Fibroblast of skin of abdomen (primary cell): Measurements from ENCODE around the gene CCDC117.

ENCODE experiments used
- DNase-seq: peaks from one replicate; pipeline ENCODE4 v3.0.0-alpha.2; 2013

Gene CCDC117

GRCh38 chr22:28769394-28770085 is 3.0 kb upstream of the CCDC117 start:
- no peak for DNase-seq

- no peak for DNase-seq
Measured at GRCh38 chr22:28771195-28771791, 1.2 kb upstream of the CCDC117 start.

DNA sequence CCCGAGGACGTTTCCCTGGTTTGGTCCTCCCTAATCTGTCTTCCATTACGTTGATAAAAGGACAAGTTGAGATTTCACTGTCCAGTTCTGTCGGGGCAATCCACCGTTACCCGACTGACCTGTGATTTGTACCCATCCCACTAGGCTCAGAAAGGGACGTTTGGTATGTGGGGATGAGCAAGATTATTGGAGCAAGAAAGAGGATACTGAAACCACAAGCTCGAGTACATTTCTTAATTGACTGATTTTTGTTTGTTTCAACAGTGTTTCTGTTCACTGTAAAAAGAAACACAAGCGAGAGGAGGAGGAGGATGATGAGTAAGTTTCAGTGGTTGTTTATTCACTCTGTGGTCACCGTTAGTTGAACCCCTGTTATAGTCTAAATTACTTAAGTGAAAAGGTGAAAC is 969 bp downstream of the CCDC117 start:
- no peak for DNase-seq

GRCh38 chr22:28774378-28774777 is 1.9 kb downstream of the CCDC117 start:
- no peak for DNase-seq

- DNase-seq: no peak
Measured at GRCh38 chr22:28779833-28780232, 7.3 kb downstream of the CCDC117 start.

DNA sequence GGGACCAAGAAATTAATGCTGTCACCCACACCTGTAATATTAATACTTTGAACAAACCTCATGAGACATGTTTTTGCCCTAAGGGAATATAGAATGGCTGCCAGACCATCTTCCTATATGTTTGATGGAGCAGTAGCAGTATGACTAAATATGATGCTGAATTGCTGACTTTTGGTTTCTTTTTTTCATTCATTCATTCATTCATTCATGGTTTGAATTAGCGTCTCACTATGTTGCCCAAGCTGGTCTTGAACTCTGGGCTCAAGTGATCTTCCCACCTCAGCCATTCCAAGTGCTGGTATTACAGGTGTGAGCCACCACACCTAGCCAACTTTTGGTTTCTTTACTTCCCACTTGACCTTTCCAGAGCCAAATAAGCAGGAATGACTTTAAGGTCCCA is 7.8 kb downstream of the CCDC117 start:
- no peak for DNase-seq

DNA sequence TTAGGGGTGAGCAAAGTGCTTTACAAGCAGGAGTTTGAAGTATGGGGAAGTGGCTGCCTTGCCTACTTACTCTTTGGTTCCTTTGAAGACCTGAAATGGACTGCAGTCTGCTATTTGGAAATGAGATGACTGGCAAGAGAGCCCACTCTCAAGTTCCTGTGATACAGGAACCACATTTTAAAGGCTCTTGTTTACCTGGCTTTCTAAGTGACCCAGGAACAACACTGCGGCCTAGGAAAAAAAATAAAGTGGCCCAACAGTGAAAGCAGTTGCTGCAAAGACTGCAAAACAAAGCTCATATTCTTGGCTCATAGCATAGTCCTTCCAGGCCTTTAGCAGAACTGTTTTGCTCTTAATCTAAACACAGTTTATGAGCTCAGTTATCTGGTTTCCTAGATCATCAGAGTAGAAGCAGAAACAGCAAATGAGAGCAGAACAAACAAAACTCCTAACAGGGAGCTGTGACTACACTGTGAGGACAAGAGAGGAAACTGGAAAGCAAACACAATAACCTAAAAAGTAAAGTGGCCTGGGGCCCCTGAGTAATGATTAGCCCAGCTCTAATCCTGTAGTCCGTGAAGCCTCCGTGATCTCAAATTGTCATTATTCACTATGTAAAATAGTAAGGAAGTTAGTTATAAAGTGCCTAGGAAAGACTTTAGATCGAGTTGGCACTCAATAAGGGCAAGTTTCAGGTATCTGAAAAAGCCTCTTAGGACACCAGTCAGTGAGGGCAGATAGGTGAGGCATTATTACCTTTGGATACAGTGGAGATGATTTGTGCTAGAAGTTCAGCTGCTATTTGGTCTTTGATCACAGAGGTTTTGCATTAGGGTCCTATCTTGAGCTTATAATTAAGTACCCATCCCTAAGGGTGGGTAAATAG is 11.5 kb downstream of the CCDC117 start:
- DNase-seq: no peak

- DNase-seq: no peak
Measured at GRCh38 chr22:28788601-28789000, 16.1 kb downstream of the CCDC117 start.

DNA sequence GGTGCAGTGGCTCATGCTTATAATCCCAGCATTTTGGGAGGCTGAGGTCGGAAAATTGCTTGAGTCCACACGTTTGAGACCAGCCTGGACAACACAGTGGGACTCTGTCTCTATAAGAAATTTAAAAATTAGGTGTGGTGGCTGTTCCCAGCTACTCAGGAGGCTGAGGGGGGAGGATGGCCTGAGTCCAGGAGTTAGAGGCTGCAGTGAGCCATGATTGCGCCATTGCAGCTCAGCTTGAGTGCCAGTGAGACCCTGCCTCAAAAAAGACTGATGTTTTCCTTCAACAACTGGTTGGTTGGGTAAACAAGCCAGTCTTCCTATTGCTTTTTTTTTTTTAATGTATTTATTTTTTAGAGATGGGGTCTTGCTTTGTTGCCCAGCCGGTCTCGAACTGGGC is 18.6 kb downstream of the CCDC117 start:
- no peak for DNase-seq

GRCh38 chr22:28791841-28792490 is 19.5 kb downstream of the CCDC117 start:
- no peak for DNase-seq

- DNase-seq: no peak
Measured at GRCh38 chr22:28792491-28793383, 20.2 kb downstream of the CCDC117 start.

- no peak for DNase-seq
Measured at GRCh38 chr22:28793976-28794584, 21.6 kb downstream of the CCDC117 start.

- DNase-seq: no peak
Measured at GRCh38 chr22:28795071-28795693, 22.7 kb downstream of the CCDC117 start.

DNA sequence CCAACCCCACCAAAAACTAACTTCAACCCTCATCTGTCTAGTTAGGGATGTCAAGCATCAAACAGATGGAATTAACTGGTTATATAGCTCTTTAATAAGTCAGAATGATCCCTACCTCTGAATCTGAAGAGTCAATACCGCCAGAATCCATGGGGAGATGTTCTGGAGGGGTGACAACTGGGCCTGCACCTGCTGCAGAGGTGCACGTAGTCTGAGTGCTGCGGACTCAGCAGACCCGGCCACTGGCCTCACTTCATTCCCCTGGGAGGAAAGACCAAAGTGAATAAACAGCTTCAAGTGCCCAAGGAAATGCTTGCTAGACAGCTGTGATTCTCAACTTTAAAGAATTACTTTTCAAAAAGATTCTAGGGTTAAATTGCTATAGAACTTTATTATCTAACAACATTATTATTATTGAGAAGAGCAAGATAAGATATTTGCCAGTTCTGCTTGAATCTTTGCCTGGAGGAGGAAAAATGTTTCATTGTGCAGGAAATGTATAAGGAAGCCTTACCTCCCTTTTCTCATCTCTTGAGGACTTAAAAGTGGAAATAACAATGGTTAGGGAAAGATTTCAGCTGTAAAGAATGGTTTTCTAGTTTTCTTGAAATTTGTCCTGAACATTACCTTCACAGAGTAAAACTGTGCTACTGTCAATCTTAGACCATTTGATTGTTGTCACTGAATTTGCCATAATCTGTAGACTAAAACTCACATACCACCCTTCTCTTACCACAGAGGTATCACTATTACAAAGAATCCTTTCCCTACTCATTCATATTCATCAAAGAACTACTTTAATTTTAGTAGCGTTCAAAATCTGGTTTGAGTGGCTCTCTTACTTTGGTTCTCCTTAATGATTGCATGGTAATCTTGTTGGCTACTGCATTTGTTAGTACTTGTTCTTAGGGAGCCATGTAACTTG is 23.7 kb downstream of the CCDC117 start:
- DNase-seq: no peak

- peak; percentile 96 for DNase-seq
Measured at GRCh38 chr22:28798810-28799605, 26.5 kb downstream of the CCDC117 start.

GRCh38 chr22:28799606-28800307 is 27.3 kb downstream of the CCDC117 start:
- DNase-seq: peak; percentile 57

DNA sequence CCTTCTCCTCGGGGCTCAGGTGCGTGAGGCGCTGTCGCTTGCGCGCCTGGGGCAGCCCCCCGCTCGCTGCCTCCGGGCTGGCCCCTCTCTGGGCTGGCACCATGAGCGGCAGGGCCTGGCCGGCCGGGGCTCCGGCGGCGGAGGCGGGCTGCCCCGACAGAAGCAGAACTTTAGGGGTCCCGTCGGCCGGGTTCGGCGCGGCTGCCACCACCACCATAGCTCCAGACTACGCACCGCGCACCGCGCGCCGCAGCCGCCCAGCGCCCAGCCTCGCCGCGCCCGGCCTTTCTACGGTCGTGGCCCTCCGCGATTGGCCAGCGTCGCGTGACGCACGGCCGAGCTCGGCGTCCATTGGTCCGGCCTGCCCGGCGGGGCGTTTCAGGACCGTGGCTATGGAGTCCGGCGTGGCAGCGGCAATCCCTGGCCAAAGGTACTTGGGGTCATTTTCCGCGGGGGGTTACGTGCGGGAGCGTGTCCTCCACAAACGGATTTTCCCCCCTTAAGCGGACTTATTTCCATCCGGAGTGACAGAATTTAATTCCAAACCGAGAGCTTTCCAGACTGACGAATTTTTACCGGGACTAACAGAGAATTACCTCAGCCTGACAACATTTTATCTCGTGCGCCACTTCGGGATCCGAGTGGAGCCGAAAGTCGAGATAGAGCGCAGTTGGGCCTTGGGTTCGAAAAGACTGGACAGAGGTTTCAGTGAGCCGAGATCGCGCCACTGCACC is 28.0 kb downstream of the CCDC117 start, which contains the start of gene XBP1:
Gene XBP1 (minus strand): TSS at position 262 of the 734 bp plus-strand sequence.
- peak; percentile 95 for DNase-seq
